Hepatocyte (in vitro differentiated cells): ENCODE measurements around the gene CDK17.

Experiments
- EZH2phosphoT487 ChIP-seq: fragments of 200-600 bp; sonication (generic); IDR thresholded peaks from one replicate; pipeline ENCODE4 v1.6.1; 2018; ENCODE audit warnings: antibody characterized with exemption, mild to moderate bottlenecking, low read depth, moderate library complexity; ENCODE audit not compliant: unreplicated experiment, severe bottlenecking
- TF ChIP-seq, protein P1 (sequence below): fragments of 200-600 bp; sonication (generic); IDR thresholded peaks from 2 replicates; pipeline ENCODE4 v1.5.1; 2016; ENCODE audit warnings: antibody characterized with exemption, mild to moderate bottlenecking; ENCODE audit not compliant: poor library complexity

DNA sequence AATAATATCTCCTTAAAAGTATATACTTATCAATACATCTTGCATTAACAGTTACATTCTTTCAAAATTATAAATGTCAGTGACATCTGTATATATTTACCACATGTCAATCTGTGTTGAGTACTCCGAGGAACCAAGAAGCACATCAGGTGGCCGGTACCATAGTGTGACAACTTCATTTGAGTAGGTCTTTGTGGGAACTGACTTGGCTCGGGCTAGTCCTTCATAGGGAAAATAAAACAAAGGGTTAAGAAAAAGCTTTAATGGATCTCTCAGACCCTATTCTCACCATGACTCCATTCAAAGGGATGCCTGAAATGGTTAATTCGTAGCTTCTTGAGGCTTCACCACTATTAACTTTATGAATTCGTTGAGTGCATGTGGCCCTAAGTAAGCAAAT, 111.2 kb downstream of the CDK17 start:
- no peak for TF ChIP-seq EZH2phosphoT487
- TF ChIP-seq, protein P1, sequence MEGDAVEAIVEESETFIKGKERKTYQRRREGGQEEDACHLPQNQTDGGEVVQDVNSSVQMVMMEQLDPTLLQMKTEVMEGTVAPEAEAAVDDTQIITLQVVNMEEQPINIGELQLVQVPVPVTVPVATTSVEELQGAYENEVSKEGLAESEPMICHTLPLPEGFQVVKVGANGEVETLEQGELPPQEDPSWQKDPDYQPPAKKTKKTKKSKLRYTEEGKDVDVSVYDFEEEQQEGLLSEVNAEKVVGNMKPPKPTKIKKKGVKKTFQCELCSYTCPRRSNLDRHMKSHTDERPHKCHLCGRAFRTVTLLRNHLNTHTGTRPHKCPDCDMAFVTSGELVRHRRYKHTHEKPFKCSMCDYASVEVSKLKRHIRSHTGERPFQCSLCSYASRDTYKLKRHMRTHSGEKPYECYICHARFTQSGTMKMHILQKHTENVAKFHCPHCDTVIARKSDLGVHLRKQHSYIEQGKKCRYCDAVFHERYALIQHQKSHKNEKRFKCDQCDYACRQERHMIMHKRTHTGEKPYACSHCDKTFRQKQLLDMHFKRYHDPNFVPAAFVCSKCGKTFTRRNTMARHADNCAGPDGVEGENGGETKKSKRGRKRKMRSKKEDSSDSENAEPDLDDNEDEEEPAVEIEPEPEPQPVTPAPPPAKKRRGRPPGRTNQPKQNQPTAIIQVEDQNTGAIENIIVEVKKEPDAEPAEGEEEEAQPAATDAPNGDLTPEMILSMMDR: no peak
